GM23338 (cell line): ENCODE data around the gene DDAH2. TPM values are rescaled to one million over a fixed set of nuclear protein-coding genes. Genes with fewer than 3 reads are reported as not detected.

Experiments
- ATAC-seq: fragments of 200-7000 bp; cut with Tn5 transposase; 3 replicates; pipeline ENCODE4 v1.9.1; 2020
- DNase-seq: peaks from one replicate; pipeline ENCODE4 v3.0.0-alpha.2; 2015; ENCODE audit warnings: low spot score
- H2AFZ ChIP-seq: fragments of 200-600 bp; sonication (generic); 2 replicates; pipeline ENCODE4 v1.8.0; 2016; ENCODE audit warnings: antibody characterized with exemption, mild to moderate bottlenecking, moderate library complexity
- H3F3A ChIP-seq: fragments of 200-600 bp; sonication (generic); replicated peaks from 2 replicates; pipeline ENCODE4 v1.8.0; 2017; ENCODE audit warnings: antibody characterized with exemption, mixed run types, low read depth
- H3K27ac ChIP-seq: fragments of 200-600 bp; sonication (generic); 2 replicates; pipeline ENCODE4 v1.6.1; 2016; ENCODE audit warnings: low read depth
- H3K27me3 ChIP-seq: fragments of 200-600 bp; sonication (generic); 2 replicates; pipeline ENCODE4 v1.8.0; 2016; ENCODE audit warnings: mild to moderate bottlenecking, mixed run types, moderate library complexity; ENCODE audit not compliant: insufficient read depth
- H3K36me3 ChIP-seq: fragments of 200-600 bp; sonication (generic); 2 replicates; pipeline ENCODE4 v1.8.0; 2016; ENCODE audit warnings: mild to moderate bottlenecking; ENCODE audit not compliant: insufficient read depth
- H3K4me1 ChIP-seq: fragments of 200-600 bp; sonication (generic); 2 replicates; pipeline ENCODE4 v1.8.0; 2016; ENCODE audit warnings: mild to moderate bottlenecking, moderate library complexity; ENCODE audit not compliant: insufficient read depth
- H3K4me2 ChIP-seq: fragments of 200-600 bp; sonication (generic); 2 replicates; pipeline ENCODE4 v1.7.1; 2017; ENCODE audit warnings: mixed run types
- H3K4me3 ChIP-seq: fragments of 200-600 bp; sonication (generic); 2 replicates; pipeline ENCODE4 v1.6.1; 2016; ENCODE audit warnings: mixed run types
- H3K79me2 ChIP-seq: fragments of 200-600 bp; sonication (generic); replicated peaks from 2 replicates; pipeline ENCODE4 v1.8.0; 2017; ENCODE audit warnings: mild to moderate bottlenecking; ENCODE audit not compliant: insufficient read depth
- H3K9me2 ChIP-seq: fragments of 200-600 bp; sonication (generic); 2 replicates; pipeline ENCODE4 v1.8.0; 2017; ENCODE audit not compliant: insufficient read depth
- H4K20me1 ChIP-seq: fragments of 200-600 bp; sonication (generic); replicated peaks from 2 replicates; pipeline ENCODE4 v1.8.0; 2017; ENCODE audit warnings: mild to moderate bottlenecking; ENCODE audit not compliant: insufficient read depth
- H3K27ac Mint-ChIP-seq: 2 replicates; pipeline ENCODE4 v1.8.0; 2020; ENCODE audit warnings: inconsistent platforms, mild to moderate bottlenecking, moderate library complexity, mixed read lengths
- H3K27me3 Mint-ChIP-seq: 3 replicates; pipeline ENCODE4 v1.8.0; 2022; ENCODE audit warnings: low read depth, mild to moderate bottlenecking, moderate library complexity, mixed read lengths, inconsistent platforms; ENCODE audit not compliant: insufficient read depth, poor library complexity
- H3K36me3 Mint-ChIP-seq: 3 replicates; pipeline ENCODE4 v1.8.0; 2021; ENCODE audit warnings: low read depth, mild to moderate bottlenecking, inconsistent platforms, moderate library complexity, mixed read lengths
- H3K4me1 Mint-ChIP-seq: 3 replicates; pipeline ENCODE4 v1.8.0; 2020; ENCODE audit warnings: mild to moderate bottlenecking, inconsistent platforms, mixed read lengths
- H3K4me3 Mint-ChIP-seq: 3 replicates; pipeline ENCODE4 v1.8.0; 2021; ENCODE audit warnings: moderate library complexity, mild to moderate bottlenecking, inconsistent platforms, mixed read lengths
- H3K9me3 Mint-ChIP-seq: 3 replicates; pipeline ENCODE4 v1.8.0; 2020; ENCODE audit warnings: moderate library complexity, mild to moderate bottlenecking, inconsistent platforms, mixed read lengths
- CREB1 ChIP-seq: fragments of 250-450 bp; sonication (Bioruptor Pico); IDR thresholded peaks from 2 replicates; pipeline ENCODE4 v1.5.0; 2020; ENCODE audit warnings: low read depth, mild to moderate bottlenecking, moderate library complexity
- CTCF ChIP-seq, 2 experiments: fragments of 200-600 bp in 1 of 2; sonication (generic) in 1 of 2; conservative IDR thresholded peaks; 2 replicates each; pipeline versions ENCODE4 v1.5.1 to v1.6.1; 2016 to 2017; ENCODE audit warnings: antibody characterized with exemption in 2 of 2, low read depth in 2 of 2, mild to moderate bottlenecking in 2 of 2, moderate library complexity in 1 of 2
- ETS1 ChIP-seq: IDR thresholded peaks from 2 replicates; pipeline ENCODE4 v1.6.1; 2016; ENCODE audit warnings: antibody characterized with exemption
- JUNB ChIP-seq: IDR thresholded peaks from one replicate; pipeline ENCODE4 v1.6.1; 2016; ENCODE audit warnings: antibody characterized with exemption; ENCODE audit not compliant: unreplicated experiment
- NANOG ChIP-seq: IDR thresholded peaks from 2 replicates; pipeline ENCODE4 v1.6.1; 2016; ENCODE audit warnings: antibody characterized with exemption, borderline replicate concordance
- REST ChIP-seq: IDR thresholded peaks from one replicate; pipeline ENCODE4 v1.6.1; 2018; ENCODE audit warnings: antibody characterized with exemption; ENCODE audit not compliant: unreplicated experiment
- STAT1 ChIP-seq: IDR thresholded peaks from one replicate; pipeline ENCODE4 v1.6.1; 2016; ENCODE audit warnings: antibody characterized with exemption; ENCODE audit not compliant: unreplicated experiment
- ZNF114 ChIP-seq: fragments of 250-450 bp; sonication (Bioruptor Pico); IDR thresholded peaks from 2 replicates; pipeline ENCODE4 v1.5.0; 2020; ENCODE audit warnings: mild to moderate bottlenecking, moderate library complexity
- ZNF331 ChIP-seq: fragments of 250-450 bp; sonication (Bioruptor Pico); IDR thresholded peaks from 2 replicates; pipeline ENCODE4 v1.5.0; 2020; ENCODE audit warnings: low read depth, mild to moderate bottlenecking, moderate library complexity
- polyA plus RNA-seq: library from polyadenylated mRNA; unstranded; fragments of >200 nt; fragmentation: Nextera tagmentation; extraction: Ambion mirVana; gene quantifications from 2 replicates; pipeline ENCODE4 v1.2.1, GENCODE V29; 2016
- total RNA-seq: library from RNA; depleted of rRNA; stranded (reverse); fragments of >200 nt; shearing (Covaris generic); gene quantifications from 2 replicates; pipeline ENCODE4 v1.2.3, GENCODE V29; 2014

Gene DDAH2
- total and polyA plus RNA-seq, 2 experiments from 2014 or later: 58.7 to 65.1 TPM

GRCh38 chr6:31762878-31763618, 33.9 kb upstream of the DDAH2 start:
- no peak overlapping the region for H3K4me2 ChIP-seq
- no peaks in the 10 kb centered on the region for H3K36me3 ChIP-seq
- DNase-seq (no peak), ATAC-seq (no peak)
- peaks cover 14% of the 10 kb centered on the region for H3K27me3 Mint-ChIP-seq
- no peak overlapping the region for H3K4me3 ChIP-seq
- H4K20me1 ChIP-seq: no peaks in the 10 kb centered on the region
- H3K4me1 Mint-ChIP-seq: peaks cover 24% of the 10 kb centered on the region
- H3K36me3 Mint-ChIP-seq: peaks cover 22% of the 10 kb centered on the region
- H3K27me3 ChIP-seq: no peaks in the 10 kb centered on the region
- H3F3A ChIP-seq: 0 out of 2 replicates have a peak, but pooled peaks cover 2% of the 10 kb centered on the region
- H3K27ac ChIP-seq: no peak overlapping the region
- H3K79me2 ChIP-seq: no peaks in the 10 kb centered on the region
- peaks cover 14% of the 10 kb centered on the region for H3K4me1 ChIP-seq
- H3K27ac Mint-ChIP-seq: peak overlapping the region; percentile 59; the same call in 1 of the 2 replicates
- TF ChIP-seq CREB1 (CRISPR knock-in tag) (no peak), NANOG (no peak), STAT1 (no peak)
- H3K4me3 Mint-ChIP-seq: peak overlapping the region; percentile 2; the same call in 1 of the 3 replicates
- H2AFZ ChIP-seq: no peak overlapping the region
- H3K9me2 ChIP-seq: no peaks in the 10 kb centered on the region
- no peaks in the 10 kb centered on the region; the same call in 2 of the 3 replicates for H3K9me3 Mint-ChIP-seq

GRCh38 chr6:31762356-31762755, 33.3 kb upstream of the DDAH2 start, which contains the start of gene SAPCD1:
TSS of gene SAPCD1 (plus strand) at chr6:31762656. CDS start at chr6:31763055, 399 bp downstream.
- Mint-ChIP-seq H3K27me3 (peaks cover 7% of the 10 kb centered on the region), H3K27ac (peak within 1 kb of the TSS; percentile 59; the same call in 1 of the 2 replicates), H3K4me1 (peaks cover 24% of the 10 kb centered on the region), H3K4me3 (peak within 1 kb of the TSS; percentile 2; the same call in 1 of the 3 replicates), H3K36me3 (peaks cover 22% of the 10 kb centered on the region), H3K9me3 (no peaks in the 10 kb centered on the region; the same call in 2 of the 3 replicates)
- DNase-seq: no peak
- no peaks in the 10 kb centered on the region for H3K9me2 ChIP-seq
- no peak within 1 kb of the TSS for H3K4me3 ChIP-seq
- H3K4me1 ChIP-seq: peaks cover 14% of the 10 kb centered on the region
- 0 out of 2 replicates have a peak, but pooled peaks cover 2% of the 10 kb centered on the region for H3F3A ChIP-seq
- no peak within 1 kb of the TSS for H2AFZ ChIP-seq
- no peak for ATAC-seq
- no peaks in the 10 kb centered on the region for H4K20me1 ChIP-seq
- no peaks in the 10 kb centered on the region for H3K36me3 ChIP-seq
- no peak within 1 kb of the TSS for H3K4me2 ChIP-seq
- no peaks in the 10 kb centered on the region for H3K27me3 ChIP-seq
- H3K79me2 ChIP-seq: no peaks in the 10 kb centered on the region
- H3K27ac ChIP-seq: no peak within 1 kb of the TSS
- TF ChIP-seq STAT1 (no peak), NANOG (no peak), CTCF (conservative IDR thresholded peaks at IDR 0.05; ENCODE audit: low read depth in 2 of 2) (no peak), ETS1 (no peak), ZNF114 (CRISPR knock-in tag) (no peak), REST (no peak), ZNF331 (CRISPR knock-in tag) (no peak), JUNB (no peak)
